SK-N-SH (cell line): ENCODE data around the gene RELCH. TPM values are rescaled to one million over a fixed set of nuclear protein-coding genes. Genes with fewer than 3 reads are reported as not detected.

Experiments used
- CTCF ChIA-PET: fragments of 300-600, 350-600 bp; formaldehyde crosslinking; extraction: SDS; loops from one replicate; lab custom pipeline; 2021; lab: Yijun Ruan, JAX
- POLR2A ChIA-PET: fragments of 350-600 bp; sonication (Branson Sonifier 250); formaldehyde crosslinking; extraction: SDS; loops from one replicate; lab custom pipeline; 2020; ENCODE audit warnings: antibody characterized with exemption, inconsistent platforms; lab: Yijun Ruan, JAX
- DNase-seq: peaks from one replicate; pipeline ENCODE4 v3.0.0; 2012
- H2AFZ ChIP-seq: fragments of 200-600 bp; sonication (generic); 2 replicates; pipeline ENCODE4 v1.8.1; 2016; ENCODE audit warnings: antibody characterized with exemption, mild to moderate bottlenecking, low read depth
- H3F3A ChIP-seq: fragments of 200-600 bp; sonication (generic); replicated peaks from 2 replicates; pipeline ENCODE3; 2016; ENCODE audit warnings: antibody characterized with exemption, mild to moderate bottlenecking; ENCODE audit not compliant: insufficient read depth
- H3K27ac ChIP-seq, 2 experiments: fragments of 200-500 bp in 1 of 2; fragments of 200-600 bp in 1 of 2; sonication (Bioruptor generic) in 1 of 2; sonication (generic), shearing (Covaris generic) in 1 of 2; 2 replicates each; pipeline versions ENCODE4 v1.5.1 to v1.6.1; 2014 to 2016; ENCODE audit warnings: low read depth in 2 of 2, inconsistent platforms in 1 of 2, low read length in 1 of 2, mild to moderate bottlenecking in 1 of 2, mixed read lengths in 1 of 2
- H3K27me3 ChIP-seq: fragments of 200-600 bp; sonication (generic), shearing (Covaris generic); 2 replicates; pipeline ENCODE4 v1.6.1; 2016; ENCODE audit warnings: mixed run types; ENCODE audit not compliant: insufficient read depth
- H3K36me3 ChIP-seq, 2 experiments: fragments of 200-500 bp in 1 of 2; fragments of 200-600 bp in 1 of 2; sonication (Bioruptor generic) in 1 of 2; sonication (generic) in 1 of 2; replicated peaks in 1 of 2; 2 replicates each; pipeline versions ENCODE3 to v1.5.1; 2014 to 2016; ENCODE audit warnings: low read length in 1 of 2, mild to moderate bottlenecking in 1 of 2; ENCODE audit not compliant: insufficient read depth in 2 of 2, control insufficient read depth in 1 of 2
- H3K4me1 ChIP-seq, 2 experiments: fragments of 200-500 bp in 1 of 2; fragments of 200-600 bp in 1 of 2; sonication (Bioruptor generic) in 1 of 2; sonication (generic), shearing (Covaris generic) in 1 of 2; 2 replicates each; pipeline versions ENCODE4 v1.5.1 to v1.6.1; 2014 to 2016; ENCODE audit warnings: low read depth in 1 of 2, low read length in 1 of 2, mixed run types in 1 of 2; ENCODE audit not compliant: insufficient read depth in 2 of 2, control insufficient read depth in 1 of 2
- H3K4me2 ChIP-seq: fragments of 200-600 bp; sonication (generic), shearing (Covaris generic); 2 replicates; pipeline ENCODE4 v1.6.1; 2017; ENCODE audit warnings: mixed run types
- H3K4me3 ChIP-seq, 2 experiments: fragments of 200-500 bp in 1 of 2; fragments of 200-600 bp in 1 of 2; sonication (Bioruptor generic) in 1 of 2; sonication (generic), shearing (Covaris generic) in 1 of 2; 2 replicates each; pipeline versions ENCODE4 v1.5.1 to v1.8.1; 2014 to 2016; ENCODE audit warnings: low read depth in 2 of 2, inconsistent platforms in 1 of 2, low read length in 1 of 2, mild to moderate bottlenecking in 1 of 2, mixed read lengths in 1 of 2, moderate library complexity in 1 of 2
- H3K79me2 ChIP-seq: fragments of 200-600 bp; sonication (generic); 2 replicates; pipeline ENCODE4 v1.8.1; 2017; ENCODE audit warnings: mild to moderate bottlenecking; ENCODE audit not compliant: insufficient read depth
- H3K9ac ChIP-seq: fragments of 200-600 bp; sonication (generic); 2 replicates; pipeline ENCODE4 v1.6.1; 2017; ENCODE audit warnings: mixed run types
- H3K9me2 ChIP-seq: fragments of 200-600 bp; sonication (generic); 2 replicates; pipeline ENCODE4 v1.6.1; 2017; ENCODE audit warnings: mixed run types
- H3K9me3 ChIP-seq: fragments of 200-600 bp; sonication (generic); 2 replicates; pipeline ENCODE4 v1.6.1; 2017; ENCODE audit warnings: mixed run types, mild to moderate bottlenecking, moderate library complexity
- H4K20me1 ChIP-seq: fragments of 200-600 bp; sonication (generic); 2 replicates; pipeline ENCODE4 v1.6.1; 2017; ENCODE audit warnings: mild to moderate bottlenecking, mixed run types; ENCODE audit not compliant: insufficient read depth
- CHD2 ChIP-seq: fragments of 150-350 bp; IDR thresholded peaks from 2 replicates; pipeline ENCODE4 v1.6.1; 2018; ENCODE audit warnings: low read length; ENCODE audit not compliant: partially characterized antibody
- ELF1 ChIP-seq: IDR thresholded peaks from 2 replicates; pipeline ENCODE4 v1.4.0; 2012
- EP300 ChIP-seq, 2 experiments: IDR thresholded peaks; 2 replicates each; pipeline versions ENCODE4 v1.4.0 to v1.6.1; 2012; ENCODE audit warnings: borderline replicate concordance in 1 of 2, low read depth in 1 of 2, low read length in 1 of 2
- EZH2phosphoT487 ChIP-seq: fragments of 200-600 bp; sonication (generic); IDR thresholded peaks from 2 replicates; pipeline ENCODE4 v1.6.1; 2017; ENCODE audit warnings: low read depth, mixed run types, mild to moderate bottlenecking, antibody characterized with exemption, moderate library complexity, borderline replicate concordance
- FOSL2 ChIP-seq: IDR thresholded peaks from 2 replicates; pipeline ENCODE4 v1.4.0; 2012; ENCODE audit warnings: low read depth, mild to moderate bottlenecking, moderate library complexity, borderline replicate concordance
- FOXM1 ChIP-seq: IDR thresholded peaks from 2 replicates; pipeline ENCODE4 v1.4.0; 2012; ENCODE audit warnings: low read depth, mild to moderate bottlenecking
- GABPA ChIP-seq: IDR thresholded peaks from 2 replicates; pipeline ENCODE4 v1.4.0; 2012; ENCODE audit warnings: low read depth, mild to moderate bottlenecking
- JUND ChIP-seq: IDR thresholded peaks from 2 replicates; pipeline ENCODE4 v1.4.0; 2012
- MEF2A ChIP-seq: IDR thresholded peaks from 2 replicates; pipeline ENCODE4 v1.4.0; 2012; ENCODE audit warnings: low read depth, borderline replicate concordance
- MXI1 ChIP-seq: IDR thresholded peaks from 2 replicates; pipeline ENCODE4 v1.6.1; 2012; ENCODE audit warnings: mild to moderate bottlenecking, low read depth, low read length, improper control_type of control experiment
- NRF1 ChIP-seq: IDR thresholded peaks from 2 replicates; pipeline ENCODE4 v1.6.1; 2012; ENCODE audit warnings: low read depth, mild to moderate bottlenecking, low read length
- POLR2AphosphoS5 ChIP-seq: IDR thresholded peaks from 2 replicates; pipeline ENCODE4 v1.6.1; 2012; ENCODE audit warnings: low read depth, low read length
- RAD21 ChIP-seq: IDR thresholded peaks from 2 replicates; pipeline ENCODE4 v1.6.1; 2012; ENCODE audit warnings: mild to moderate bottlenecking, low read length
- RCOR1 ChIP-seq: fragments of 150-350 bp; IDR thresholded peaks from 2 replicates; pipeline ENCODE4 v1.6.1; 2017; ENCODE audit warnings: antibody characterized with exemption, low read length
- SIN3A ChIP-seq: IDR thresholded peaks from 2 replicates; pipeline ENCODE4 v1.6.1; 2012; ENCODE audit warnings: low read depth, mild to moderate bottlenecking, low read length, moderate library complexity, borderline replicate concordance
- SMC3 ChIP-seq: IDR thresholded peaks from 2 replicates; pipeline ENCODE4 v1.6.1; 2012; ENCODE audit warnings: low read depth, low read length, improper control_type of control experiment
- TAF1 ChIP-seq: IDR thresholded peaks from 2 replicates; pipeline ENCODE4 v1.6.1; 2012; ENCODE audit warnings: low read depth, mild to moderate bottlenecking, low read length, moderate library complexity, borderline replicate concordance
- TCF12 ChIP-seq: IDR thresholded peaks from 2 replicates; pipeline ENCODE4 v1.4.0; 2012
- TEAD4 ChIP-seq: IDR thresholded peaks from 2 replicates; pipeline ENCODE4 v1.4.0; 2012; ENCODE audit warnings: mild to moderate bottlenecking, borderline replicate concordance; ENCODE audit not compliant: insufficient read depth
- WGBS: methylation state at CpG from one replicate; pipeline ENCODE4 v1.1.6; 2017; ENCODE audit warnings: low lambda C conversion rate; 5-methylcytosine and 5-hydroxymethylcytosine counted together
- polyA plus RNA-seq, 3 experiments: library from polyadenylated mRNA; depleted of rRNA; stranded (reverse); fragments of >200 nt; gene quantifications; 2 replicates each; pipeline ENCODE4 v1.2.3, GENCODE V29; 2012
- TF ChIP-seq, protein P1 (sequence below): IDR thresholded peaks from 2 replicates; pipeline ENCODE4 v1.4.0; 2012; ENCODE audit warnings: low read depth
- TF ChIP-seq, protein P2 (sequence below): fragments of 150-350 bp; IDR thresholded peaks from 2 replicates; pipeline ENCODE4 v1.6.1; 2017; ENCODE audit warnings: antibody characterized with exemption, low read length, low read depth, borderline replicate concordance
- TF ChIP-seq, protein P3 (sequence below): IDR thresholded peaks from 2 replicates; pipeline ENCODE4 v1.4.0; 2012; ENCODE audit warnings: low read depth, borderline replicate concordance
- TF ChIP-seq, protein P4 (sequence below): IDR thresholded peaks from 2 replicates; pipeline ENCODE4 v1.6.1; 2012; ENCODE audit warnings: mild to moderate bottlenecking, low read depth, low read length, moderate library complexity

Gene RELCH
- polyA plus RNA-seq, 1 of the 3 experiments (the other 2 are of a cell fraction) = 7.4 TPM

DNA sequence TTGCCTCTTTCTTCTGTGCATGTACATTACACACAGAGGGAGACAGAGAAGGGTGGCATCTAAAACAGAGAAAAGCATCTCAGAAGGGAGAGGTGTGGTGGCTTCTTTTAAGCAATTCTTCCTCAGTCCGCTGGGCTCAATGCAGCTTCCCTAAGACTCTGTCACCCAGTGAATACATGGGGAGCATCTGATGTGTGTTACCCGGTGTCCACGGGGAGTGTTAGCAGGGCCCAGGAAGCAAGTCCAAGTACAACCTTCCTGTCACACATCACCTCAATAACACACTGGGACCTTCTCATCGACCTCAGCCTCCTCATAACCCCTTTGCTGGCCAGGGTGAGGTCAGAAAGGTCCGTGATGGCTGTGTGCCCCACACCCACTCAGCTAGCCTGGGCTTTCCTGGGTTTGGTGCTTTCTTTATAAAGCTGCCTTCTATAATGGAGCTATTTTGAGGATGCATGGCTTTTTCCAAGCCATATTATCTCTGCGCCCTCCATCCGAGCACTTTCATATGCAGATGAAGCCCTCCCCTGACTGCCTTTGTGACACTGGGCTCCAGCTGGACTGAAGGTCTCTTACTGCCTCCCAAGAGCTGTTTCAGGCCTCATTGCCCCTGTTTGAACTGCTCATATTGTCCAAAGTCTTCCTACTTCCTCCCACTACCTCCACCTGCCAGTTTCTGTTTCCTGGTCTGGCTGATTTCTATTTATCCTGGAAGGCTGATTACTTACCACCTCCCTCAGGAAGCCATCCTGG lies 159.5 kb downstream of the RELCH start:
- no peaks in the 10 kb centered on the region for H3K9me2 ChIP-seq
- no peak for DNase-seq
- H2AFZ ChIP-seq = no peak overlapping the region
- no peak overlapping the region for H3K9ac ChIP-seq
- TF ChIP-seq EP300 (IDR thresholded peaks at IDR 0.05; ENCODE audit: borderline replicate concordance in 1 of 2, low read depth in 1 of 2, low read length in 1 of 2) (no peak), RCOR1 (no peak), EZH2phosphoT487 (no peak), SMC3 (no peak), TAF1 (no peak), RAD21 (no peak), MXI1 (no peak), GABPA (no peak)
- TF ChIP-seq, protein P1, sequence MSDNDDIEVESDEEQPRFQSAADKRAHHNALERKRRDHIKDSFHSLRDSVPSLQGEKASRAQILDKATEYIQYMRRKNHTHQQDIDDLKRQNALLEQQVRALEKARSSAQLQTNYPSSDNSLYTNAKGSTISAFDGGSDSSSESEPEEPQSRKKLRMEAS = no peak
- TF ChIP-seq, all 33 proteins: peak for 0
- POLR2A ChIA-PET = no interaction called here
- CTCF ChIA-PET = interaction anchor here (0.6 kb wide), 1 partner anchor 774 kb away, joined by 3 read pairs; no protein-coding TSS in a partner anchor
- Histone ChIP-seq H3K4me2 (no peak overlapping the region), H3K36me3 (no peaks in the 10 kb centered on the region), H3K27me3 (no peaks in the 10 kb centered on the region), H3K4me3 (no peak overlapping the region), H4K20me1 (no peaks in the 10 kb centered on the region), H3K79me2 (no peaks in the 10 kb centered on the region), H3K4me1 (peaks cover 0 to 2% of the 10 kb centered on the region in 2 experiments; a peak in 2 of 4 replicates), H3F3A (no peaks in the 10 kb centered on the region), H3K9me3 (no peaks in the 10 kb centered on the region), H3K27ac (no peak overlapping the region)
- 84% methylated on average over 7 of the region's 7 CpGs for WGBS

DNA sequence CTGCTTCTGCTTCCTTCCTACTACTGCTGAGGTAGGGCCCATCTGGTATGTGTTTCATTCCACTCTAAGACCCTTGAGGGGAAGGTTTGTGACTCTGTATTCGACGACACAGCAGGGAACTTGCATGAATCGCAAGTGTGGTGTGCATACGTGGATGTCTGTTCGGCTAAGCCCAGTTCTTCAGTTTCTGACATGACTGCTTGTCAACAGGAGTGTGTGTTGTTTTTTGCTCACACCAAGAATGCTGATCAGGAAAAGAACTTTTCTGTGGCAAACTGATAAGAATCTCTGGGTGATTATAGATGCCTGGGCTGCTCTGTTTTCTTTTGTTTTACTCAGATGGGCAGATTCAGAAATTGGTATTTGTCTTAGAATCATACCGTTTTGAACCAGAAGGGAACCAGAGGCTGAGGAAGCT lies 160.0 kb downstream of the RELCH start:
- Histone ChIP-seq H3K4me2 (no peak overlapping the region), H4K20me1 (no peaks in the 10 kb centered on the region), H3K36me3 (no peaks in the 10 kb centered on the region), H3K79me2 (no peaks in the 10 kb centered on the region), H3K9me2 (no peaks in the 10 kb centered on the region), H2AFZ (no peak overlapping the region), H3K4me1 (no peaks in the 10 kb centered on the region; a peak in 1 of 4 replicates), H3F3A (no peaks in the 10 kb centered on the region), H3K27ac (no peak overlapping the region), H3K9me3 (no peaks in the 10 kb centered on the region), H3K27me3 (no peaks in the 10 kb centered on the region), H3K9ac (no peak overlapping the region), H3K4me3 (no peak overlapping the region)
- 84% methylated on average over 6 of the region's 6 CpGs for WGBS
- CTCF ChIA-PET = interaction anchor here (0.6 kb wide), 1 partner anchor 773 kb away, joined by 3 read pairs; no protein-coding TSS in a partner anchor
- POLR2A ChIA-PET = no interaction called here
- DNase-seq = no peak
- TF ChIP-seq FOXM1 (no peak), POLR2AphosphoS5 (no peak), SIN3A (no peak), EZH2phosphoT487 (no peak), TAF1 (no peak), MEF2A (no peak), NRF1 (no peak), JUND (no peak), TCF12 (no peak), FOSL2 (no peak), RCOR1 (no peak), TEAD4 (no peak), ELF1 (no peak), CHD2 (no peak)
- TF ChIP-seq, protein P2, sequence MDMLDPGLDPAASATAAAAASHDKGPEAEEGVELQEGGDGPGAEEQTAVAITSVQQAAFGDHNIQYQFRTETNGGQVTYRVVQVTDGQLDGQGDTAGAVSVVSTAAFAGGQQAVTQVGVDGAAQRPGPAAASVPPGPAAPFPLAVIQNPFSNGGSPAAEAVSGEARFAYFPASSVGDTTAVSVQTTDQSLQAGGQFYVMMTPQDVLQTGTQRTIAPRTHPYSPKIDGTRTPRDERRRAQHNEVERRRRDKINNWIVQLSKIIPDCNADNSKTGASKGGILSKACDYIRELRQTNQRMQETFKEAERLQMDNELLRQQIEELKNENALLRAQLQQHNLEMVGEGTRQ = no peak
- TF ChIP-seq, protein P3, sequence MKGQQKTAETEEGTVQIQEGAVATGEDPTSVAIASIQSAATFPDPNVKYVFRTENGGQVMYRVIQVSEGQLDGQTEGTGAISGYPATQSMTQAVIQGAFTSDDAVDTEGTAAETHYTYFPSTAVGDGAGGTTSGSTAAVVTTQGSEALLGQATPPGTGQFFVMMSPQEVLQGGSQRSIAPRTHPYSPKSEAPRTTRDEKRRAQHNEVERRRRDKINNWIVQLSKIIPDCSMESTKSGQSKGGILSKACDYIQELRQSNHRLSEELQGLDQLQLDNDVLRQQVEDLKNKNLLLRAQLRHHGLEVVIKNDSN = no peak
- TF ChIP-seq, protein P4, sequence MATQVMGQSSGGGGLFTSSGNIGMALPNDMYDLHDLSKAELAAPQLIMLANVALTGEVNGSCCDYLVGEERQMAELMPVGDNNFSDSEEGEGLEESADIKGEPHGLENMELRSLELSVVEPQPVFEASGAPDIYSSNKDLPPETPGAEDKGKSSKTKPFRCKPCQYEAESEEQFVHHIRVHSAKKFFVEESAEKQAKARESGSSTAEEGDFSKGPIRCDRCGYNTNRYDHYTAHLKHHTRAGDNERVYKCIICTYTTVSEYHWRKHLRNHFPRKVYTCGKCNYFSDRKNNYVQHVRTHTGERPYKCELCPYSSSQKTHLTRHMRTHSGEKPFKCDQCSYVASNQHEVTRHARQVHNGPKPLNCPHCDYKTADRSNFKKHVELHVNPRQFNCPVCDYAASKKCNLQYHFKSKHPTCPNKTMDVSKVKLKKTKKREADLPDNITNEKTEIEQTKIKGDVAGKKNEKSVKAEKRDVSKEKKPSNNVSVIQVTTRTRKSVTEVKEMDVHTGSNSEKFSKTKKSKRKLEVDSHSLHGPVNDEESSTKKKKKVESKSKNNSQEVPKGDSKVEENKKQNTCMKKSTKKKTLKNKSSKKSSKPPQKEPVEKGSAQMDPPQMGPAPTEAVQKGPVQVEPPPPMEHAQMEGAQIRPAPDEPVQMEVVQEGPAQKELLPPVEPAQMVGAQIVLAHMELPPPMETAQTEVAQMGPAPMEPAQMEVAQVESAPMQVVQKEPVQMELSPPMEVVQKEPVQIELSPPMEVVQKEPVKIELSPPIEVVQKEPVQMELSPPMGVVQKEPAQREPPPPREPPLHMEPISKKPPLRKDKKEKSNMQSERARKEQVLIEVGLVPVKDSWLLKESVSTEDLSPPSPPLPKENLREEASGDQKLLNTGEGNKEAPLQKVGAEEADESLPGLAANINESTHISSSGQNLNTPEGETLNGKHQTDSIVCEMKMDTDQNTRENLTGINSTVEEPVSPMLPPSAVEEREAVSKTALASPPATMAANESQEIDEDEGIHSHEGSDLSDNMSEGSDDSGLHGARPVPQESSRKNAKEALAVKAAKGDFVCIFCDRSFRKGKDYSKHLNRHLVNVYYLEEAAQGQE = no peak
